Anterior cingulate cortex (tissue), 58 donors: ENCODE data around the gene EDEM3.

Source experiments
- DNase-seq, 58 donors: peaks; one replicate each; lab custom pipeline; 2025; lab: John Stamatoyannopoulos, UW

Gene EDEM3

DNA sequence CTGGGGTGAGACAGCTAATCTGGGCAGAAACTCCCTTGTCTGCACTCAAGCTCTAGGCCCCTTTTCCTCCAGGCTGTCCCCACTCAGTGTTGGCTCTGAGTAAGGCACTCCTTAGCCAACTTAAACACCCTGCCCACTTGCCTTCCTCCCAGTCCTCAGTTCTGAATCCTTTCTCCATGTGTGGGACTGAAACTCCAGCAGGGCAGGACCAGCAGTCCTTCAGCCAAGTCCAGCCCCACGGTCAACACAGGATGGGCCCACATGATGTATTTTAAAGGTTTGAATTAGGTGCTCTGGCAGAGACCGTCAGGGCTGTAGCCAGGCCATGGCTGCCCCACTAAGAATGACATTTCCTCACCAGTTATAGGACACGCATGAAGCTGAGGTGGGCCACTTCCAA lies 107.8 kb downstream of the EDEM3 start:
- no peak for DNase-seq

DNA sequence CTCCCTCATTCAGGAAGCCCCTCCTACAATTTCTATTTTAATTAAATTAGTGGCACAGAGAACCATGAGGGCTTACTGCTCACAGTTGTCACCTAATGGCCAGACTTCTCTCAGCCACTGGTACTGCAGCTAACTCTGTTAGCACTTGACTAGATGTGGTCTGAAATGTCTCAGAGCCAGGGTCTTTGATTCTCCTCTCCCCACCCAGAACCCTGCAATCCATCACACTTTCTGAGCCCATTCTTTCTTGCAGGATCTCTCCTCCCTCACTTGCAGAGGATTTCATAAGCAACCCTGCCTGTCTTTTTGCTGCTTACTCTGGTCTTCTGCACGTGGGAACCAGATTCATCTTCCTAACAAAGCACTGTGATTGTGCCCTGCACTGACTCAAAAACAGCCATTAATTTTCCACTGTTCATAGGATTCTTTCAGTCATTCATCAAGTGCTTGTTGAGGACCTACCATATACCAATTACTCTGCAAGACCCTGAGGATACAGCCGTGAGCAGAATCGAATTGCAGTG lies 108.4 kb downstream of the EDEM3 start:
- no peak for DNase-seq

DNA sequence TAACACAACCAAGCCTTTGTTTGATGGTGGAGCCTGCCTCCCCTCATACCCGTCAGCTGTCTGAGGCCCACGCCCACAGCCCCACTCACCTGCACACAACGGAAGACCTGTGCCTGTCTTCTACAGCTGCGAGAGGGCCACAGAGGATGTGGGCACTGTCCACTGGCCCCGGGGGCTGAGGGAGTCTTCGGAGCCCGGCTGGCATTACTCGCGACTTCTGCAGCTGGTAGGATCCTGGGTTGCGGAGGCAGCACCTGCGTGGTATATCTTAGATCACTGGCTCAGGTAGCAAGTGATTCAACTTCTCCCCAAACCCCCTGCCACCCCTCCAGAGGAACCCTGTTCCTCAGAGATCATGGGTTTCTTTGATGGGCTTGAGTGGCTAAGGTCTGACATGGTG lies 109.9 kb downstream of the EDEM3 start:
- DNase-seq: no peak

DNA sequence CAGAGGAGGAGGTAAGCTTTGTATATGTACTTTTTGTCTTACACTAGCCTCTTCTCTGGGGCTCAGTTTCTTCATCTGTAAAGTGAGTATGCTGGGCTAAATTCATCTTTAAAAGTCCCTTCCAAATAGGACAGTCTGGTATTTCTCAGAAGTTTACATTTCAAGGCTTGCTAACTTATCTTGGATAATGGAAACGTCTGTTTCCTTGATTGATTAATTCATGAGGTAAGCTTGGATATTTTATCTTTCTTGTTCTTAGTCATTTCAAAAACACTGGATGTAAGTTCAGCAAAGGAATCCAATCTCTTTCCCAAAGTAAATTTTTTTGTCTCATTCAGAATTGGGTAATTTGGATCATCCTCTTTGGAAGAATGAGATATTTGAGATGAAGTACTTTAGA lies 111.0 kb downstream of the EDEM3 start:
- no peak for DNase-seq

DNA sequence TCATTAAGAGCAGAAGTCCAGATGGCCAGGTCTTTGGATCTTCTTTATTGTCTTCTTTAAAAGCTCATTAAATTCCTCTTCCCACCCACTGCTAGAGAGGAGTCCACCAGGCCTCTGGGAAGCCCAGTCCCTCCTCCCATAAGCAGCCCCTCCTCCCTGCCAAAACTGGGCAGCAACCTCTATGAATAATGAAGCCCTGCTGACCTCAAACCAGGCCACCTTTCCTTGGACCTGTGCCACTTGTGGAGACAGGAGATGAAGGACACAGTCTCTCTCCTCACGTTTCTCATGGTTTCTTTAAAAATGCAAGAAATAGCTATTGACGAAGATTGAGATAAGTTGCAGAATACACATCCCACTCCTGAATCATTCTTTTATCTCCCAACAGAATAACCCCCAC lies 112.8 kb downstream of the EDEM3 start:
- no peak for DNase-seq

DNA sequence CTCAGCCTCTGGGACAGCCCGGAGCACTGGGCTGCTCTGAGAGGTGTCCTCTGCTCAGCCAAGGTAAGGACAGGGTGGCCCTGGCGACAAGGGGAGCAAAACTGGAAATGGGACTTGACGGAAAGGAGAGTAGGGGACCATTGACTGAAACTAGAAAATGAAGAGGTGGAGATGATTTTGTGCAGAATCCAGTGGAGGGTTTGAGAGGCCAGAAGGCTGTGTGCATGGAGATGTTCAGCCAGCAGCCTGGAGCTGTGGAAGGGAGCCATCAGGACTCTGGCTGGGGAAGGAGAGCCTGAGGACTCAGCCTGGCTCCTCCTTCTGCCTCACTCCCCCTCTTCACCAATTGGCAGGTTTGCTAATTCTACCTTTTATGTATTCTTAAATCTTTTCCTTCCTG lies 114.2 kb downstream of the EDEM3 start:
- no peak for DNase-seq
